Type B pancreatic cell (in vitro differentiated cells): ENCODE data around the gene KRT86. TPM values are rescaled to one million over a fixed set of nuclear protein-coding genes. Genes with fewer than 3 reads are reported as not detected.

Experiments
- DNase-seq: peaks from one replicate; pipeline ENCODE4 v3.0.0; 2021; ENCODE audit warnings: mixed read lengths; ENCODE audit not compliant: unreplicated experiment; ENCODE audit errors: extremely low spot score
- H3K27ac Mint-ChIP-seq: 2 replicates; pipeline ENCODE4 v1.8.0; 2021; ENCODE audit warnings: mild to moderate bottlenecking, mixed read lengths
- H3K27me3 Mint-ChIP-seq: 2 replicates; pipeline ENCODE4 v1.8.0; 2021; ENCODE audit warnings: mixed read lengths
- H3K36me3 Mint-ChIP-seq: 2 replicates; pipeline ENCODE4 v1.8.0; 2021; ENCODE audit warnings: mixed read lengths
- H3K4me1 Mint-ChIP-seq: one replicate; pipeline ENCODE4 v1.8.0; 2021; ENCODE audit warnings: mixed read lengths; ENCODE audit not compliant: unreplicated experiment
- H3K4me3 Mint-ChIP-seq: 2 replicates; pipeline ENCODE4 v1.8.0; 2021; ENCODE audit warnings: mild to moderate bottlenecking, mixed read lengths
- H3K9me3 Mint-ChIP-seq: 2 replicates; pipeline ENCODE4 v1.8.0; 2021; ENCODE audit warnings: mixed read lengths
- total RNA-seq: library from RNA; stranded (reverse); gene quantifications from 2 replicates; pipeline ENCODE4 v1.2.1, GENCODE V29; 2021; ENCODE audit warnings: low replicate concordance
- TF ChIP-seq, protein P1 (sequence below): fragments of 200-600 bp; sonication (generic); conservative IDR thresholded peaks from 2 replicates; pipeline ENCODE4 v1.5.0; 2021; ENCODE audit warnings: antibody characterized with exemption, mild to moderate bottlenecking

KRT86 gene
- total RNA-seq, 1 donor from 2014 or later = 0.14 TPM

DNA sequence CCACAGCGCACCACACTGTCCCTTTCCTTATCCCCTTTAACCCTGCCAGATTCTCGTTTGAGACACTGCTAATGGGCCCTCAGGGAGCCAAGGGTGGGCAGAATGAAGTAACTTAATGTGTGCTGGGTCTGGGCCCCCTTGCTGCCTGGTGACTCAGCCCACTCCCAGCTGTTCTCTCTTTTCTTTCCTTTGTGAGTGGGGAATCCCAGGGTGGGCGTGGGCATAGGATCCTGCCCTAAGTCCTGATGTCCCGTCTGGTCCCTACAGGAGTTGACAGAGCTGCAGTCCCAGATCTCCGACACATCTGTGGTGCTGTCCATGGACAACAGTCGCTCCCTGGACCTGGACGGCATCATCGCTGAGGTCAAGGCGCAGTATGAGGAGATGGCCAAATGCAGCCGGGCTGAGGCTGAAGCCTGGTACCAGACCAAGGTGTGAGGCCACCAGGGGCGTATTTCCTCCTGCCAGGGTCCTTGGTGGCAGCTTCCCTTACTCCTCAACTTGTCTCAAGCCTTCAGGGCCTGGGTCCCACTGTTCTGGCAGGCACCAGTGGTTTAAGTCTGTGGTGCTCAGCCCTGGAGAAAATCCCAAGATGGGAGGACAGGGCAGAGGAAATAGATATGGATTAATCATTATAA is 33.1 kb upstream of the KRT86 start:
- H3K27me3 Mint-ChIP-seq = no peaks in the 10 kb centered on the region
- no peak for DNase-seq
- TF ChIP-seq, protein P1, sequence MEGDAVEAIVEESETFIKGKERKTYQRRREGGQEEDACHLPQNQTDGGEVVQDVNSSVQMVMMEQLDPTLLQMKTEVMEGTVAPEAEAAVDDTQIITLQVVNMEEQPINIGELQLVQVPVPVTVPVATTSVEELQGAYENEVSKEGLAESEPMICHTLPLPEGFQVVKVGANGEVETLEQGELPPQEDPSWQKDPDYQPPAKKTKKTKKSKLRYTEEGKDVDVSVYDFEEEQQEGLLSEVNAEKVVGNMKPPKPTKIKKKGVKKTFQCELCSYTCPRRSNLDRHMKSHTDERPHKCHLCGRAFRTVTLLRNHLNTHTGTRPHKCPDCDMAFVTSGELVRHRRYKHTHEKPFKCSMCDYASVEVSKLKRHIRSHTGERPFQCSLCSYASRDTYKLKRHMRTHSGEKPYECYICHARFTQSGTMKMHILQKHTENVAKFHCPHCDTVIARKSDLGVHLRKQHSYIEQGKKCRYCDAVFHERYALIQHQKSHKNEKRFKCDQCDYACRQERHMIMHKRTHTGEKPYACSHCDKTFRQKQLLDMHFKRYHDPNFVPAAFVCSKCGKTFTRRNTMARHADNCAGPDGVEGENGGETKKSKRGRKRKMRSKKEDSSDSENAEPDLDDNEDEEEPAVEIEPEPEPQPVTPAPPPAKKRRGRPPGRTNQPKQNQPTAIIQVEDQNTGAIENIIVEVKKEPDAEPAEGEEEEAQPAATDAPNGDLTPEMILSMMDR = no peak
- H3K36me3 Mint-ChIP-seq = peaks cover 4% of the 10 kb centered on the region
- H3K4me3 Mint-ChIP-seq = no peak overlapping the region
- H3K27ac Mint-ChIP-seq = no peak overlapping the region
- no peaks in the 10 kb centered on the region for H3K9me3 Mint-ChIP-seq
- H3K4me1 Mint-ChIP-seq = peaks cover 30% of the 10 kb centered on the region

DNA sequence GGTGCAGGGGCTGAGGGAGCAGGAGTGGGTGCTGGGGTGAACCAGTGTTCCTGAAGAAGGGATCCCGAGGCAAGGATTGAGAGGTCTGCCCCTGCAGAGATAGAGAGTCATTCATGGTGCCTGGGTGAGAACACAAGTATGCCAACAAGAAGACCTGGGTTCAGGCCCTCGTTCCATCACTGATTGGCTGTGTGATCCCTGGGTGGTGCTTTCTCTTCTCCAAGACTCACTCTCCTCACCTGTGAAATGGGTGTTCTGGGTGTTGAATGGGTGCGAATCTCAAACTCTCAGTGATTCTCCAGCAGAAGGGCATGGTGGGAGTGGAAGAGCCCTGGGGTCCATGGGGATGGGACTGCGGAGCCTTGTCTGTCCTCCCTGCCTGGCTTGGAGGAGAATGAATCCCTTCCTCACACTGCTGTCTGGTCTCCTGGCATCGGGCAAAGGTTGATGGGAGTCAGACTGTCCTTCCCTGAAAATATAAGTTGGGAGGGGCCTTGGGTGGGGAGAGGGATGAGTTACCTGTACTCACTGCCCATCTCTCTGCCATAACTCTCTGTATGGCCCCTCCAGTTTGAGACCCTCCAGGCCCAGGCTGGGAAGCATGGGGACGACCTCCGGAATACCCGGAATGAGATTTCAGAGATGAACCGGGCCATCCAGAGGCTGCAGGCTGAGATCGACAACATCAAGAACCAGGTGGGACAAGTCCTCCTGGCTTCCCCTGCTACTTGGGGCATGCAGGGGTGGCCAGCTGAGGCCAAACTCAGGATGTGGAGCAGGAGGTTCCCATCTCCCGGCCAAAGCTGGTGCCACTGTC is 31.8 kb upstream of the KRT86 start:
- Mint-ChIP-seq H3K27ac (peak overlapping the region; percentile 31), H3K4me3 (no peak overlapping the region)

DNA sequence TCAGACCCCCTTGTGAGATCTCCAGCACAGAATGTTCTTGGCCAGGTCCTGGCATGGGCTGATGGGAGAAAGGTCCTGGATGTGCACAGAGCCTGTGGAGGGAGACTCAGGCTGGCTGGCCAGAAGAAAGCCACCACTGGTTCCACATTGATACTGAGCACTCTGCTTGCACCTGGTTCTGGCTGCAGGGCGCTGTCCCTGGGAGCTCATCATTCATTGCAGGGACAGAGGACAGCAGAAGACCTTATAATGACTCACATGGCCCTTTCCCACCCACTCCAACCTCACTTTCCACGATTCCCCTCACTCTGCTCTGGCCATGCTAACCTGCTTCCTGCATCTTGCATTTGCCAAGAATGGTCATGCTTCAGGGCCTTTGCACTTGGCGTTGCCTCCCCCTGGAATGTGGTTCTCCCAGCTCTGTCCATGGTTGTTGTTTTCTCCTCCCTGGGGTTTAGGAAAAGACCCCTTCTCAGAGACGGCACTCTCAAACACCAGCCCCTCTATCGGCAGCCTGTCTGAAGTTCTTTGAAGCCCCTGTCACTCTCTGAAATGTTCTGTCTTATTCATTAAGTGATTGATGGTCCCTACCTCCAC is 31.1 kb upstream of the KRT86 start:
- TF ChIP-seq, protein P1 = no peak
- Mint-ChIP-seq H3K9me3 (no peaks in the 10 kb centered on the region), H3K4me1 (peaks cover 45% of the 10 kb centered on the region), H3K27me3 (peaks cover 5% of the 10 kb centered on the region), H3K36me3 (peaks cover 4% of the 10 kb centered on the region), H3K27ac (peak overlapping the region; percentile 87), H3K4me3 (peak overlapping the region; percentile 65)
- no peak for DNase-seq

More for the DNA sequence above, 31.8 kb upstream of the KRT86 start:
- TF ChIP-seq, protein P1 = no peak
- Mint-ChIP-seq H3K9me3 (no peaks in the 10 kb centered on the region), H3K4me1 (peaks cover 42% of the 10 kb centered on the region), H3K27me3 (peaks cover under 1% of the 10 kb centered on the region), H3K36me3 (peaks cover 4% of the 10 kb centered on the region)
- DNase-seq = no peak

DNA sequence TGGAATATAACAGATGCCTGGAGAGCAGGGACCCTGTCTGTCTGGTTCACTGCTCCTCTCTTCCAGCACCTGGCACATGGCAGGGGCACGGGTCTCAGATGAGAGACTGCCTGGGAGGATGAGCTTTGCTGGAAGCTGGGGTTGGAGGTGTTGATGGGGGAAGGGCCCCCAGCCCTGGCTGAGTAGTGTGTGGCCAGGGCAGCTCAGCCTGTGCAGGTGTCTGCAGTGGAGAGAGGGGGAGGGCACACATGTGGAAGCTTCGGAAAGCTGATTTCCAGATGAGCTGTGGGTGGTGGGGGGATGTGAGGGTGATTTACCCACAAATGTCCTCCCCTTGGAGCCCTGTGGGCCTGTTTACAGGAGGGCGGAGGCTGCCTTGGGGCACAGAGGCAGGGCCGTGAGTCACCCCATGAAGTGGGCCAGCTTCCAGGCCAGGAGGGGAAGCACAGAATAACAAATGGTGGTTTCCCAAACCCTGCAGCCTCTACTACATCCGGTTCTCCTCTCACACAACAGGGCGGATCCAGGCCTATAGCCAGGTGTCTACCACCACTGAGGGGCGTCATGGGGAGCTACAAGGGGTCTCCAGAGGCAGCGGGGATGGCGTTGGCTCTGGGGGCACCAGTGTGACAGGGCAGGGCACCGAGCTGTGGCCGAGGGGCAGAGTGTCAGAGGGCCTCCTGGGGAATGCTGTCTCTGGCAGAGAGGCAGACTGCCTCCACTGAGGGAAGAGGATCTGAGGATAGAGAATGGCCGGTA is 30.4 kb upstream of the KRT86 start:
- Mint-ChIP-seq H3K4me3 (peak overlapping the region; percentile 65), H3K4me1 (peaks cover 40% of the 10 kb centered on the region), H3K9me3 (no peaks in the 10 kb centered on the region), H3K36me3 (peaks cover 4% of the 10 kb centered on the region), H3K27ac (peak overlapping the region; percentile 87), H3K27me3 (peaks cover 10% of the 10 kb centered on the region)
- TF ChIP-seq, protein P1 = no peak
- no peak for DNase-seq

DNA sequence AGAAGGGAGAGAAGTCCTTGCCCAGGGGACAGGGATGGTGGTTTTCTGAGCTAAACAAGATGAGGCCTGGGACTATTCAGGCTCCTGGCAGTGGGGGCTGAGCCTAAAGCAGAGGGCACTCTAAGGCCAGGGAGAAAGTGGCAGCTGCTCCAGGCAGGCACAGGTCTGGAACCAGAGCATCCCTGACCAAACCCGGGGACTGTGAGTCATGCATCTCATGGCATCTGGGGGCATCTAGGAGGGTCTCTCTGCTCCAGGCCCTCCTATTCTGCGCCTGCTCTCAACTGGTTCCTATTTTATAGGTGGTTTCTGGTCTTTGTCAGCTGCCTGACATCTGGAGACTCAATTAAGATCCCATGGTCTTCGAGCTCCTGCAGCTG is 29.8 kb upstream of the KRT86 start:
- peaks cover 16% of the 10 kb centered on the region for H3K27me3 Mint-ChIP-seq
- no peak for DNase-seq
- H3K4me3 Mint-ChIP-seq = peak overlapping the region; percentile 11
- peaks cover 39% of the 10 kb centered on the region for H3K4me1 Mint-ChIP-seq
- H3K27ac Mint-ChIP-seq = peak overlapping the region; percentile 87
- H3K36me3 Mint-ChIP-seq = peaks cover 7% of the 10 kb centered on the region
- TF ChIP-seq, protein P1 = no peak
- H3K9me3 Mint-ChIP-seq = no peaks in the 10 kb centered on the region
